HUES48 (cell line): ENCODE data around the gene DCUN1D2.

Experiments used
- H3K27ac ChIP-seq: one replicate; pipeline ENCODE4 v1.7.0; 2013; ENCODE audit warnings: low read depth, low read length, inconsistent platforms
- H3K27me3 ChIP-seq: 2 replicates; pipeline ENCODE4 v1.6.1; 2013; ENCODE audit warnings: mild to moderate bottlenecking, low read length; ENCODE audit not compliant: control insufficient read depth, insufficient read depth
- H3K36me3 ChIP-seq: 2 replicates; pipeline ENCODE4 v1.6.1; 2013; ENCODE audit warnings: low read length; ENCODE audit not compliant: control insufficient read depth, insufficient read depth
- H3K4me1 ChIP-seq: 2 replicates; pipeline ENCODE4 v1.6.1; 2013; ENCODE audit warnings: mild to moderate bottlenecking, low read length; ENCODE audit not compliant: control insufficient read depth, insufficient read depth
- H3K4me3 ChIP-seq: 2 replicates; pipeline ENCODE4 v1.5.1; 2013; ENCODE audit warnings: mild to moderate bottlenecking, low read depth, low read length
- H3K9ac ChIP-seq: 2 replicates; pipeline ENCODE4 v1.6.1; 2013; ENCODE audit warnings: mild to moderate bottlenecking, low read depth, low read length, moderate library complexity
- H3K9me3 ChIP-seq: 2 replicates; pipeline ENCODE4 v1.6.1; 2013; ENCODE audit warnings: low read length; ENCODE audit not compliant: control insufficient read depth, insufficient read depth

Gene DCUN1D2

GRCh38 chr13:113461022-113461751 is 29.3 kb downstream of the DCUN1D2 start:
- H3K9ac ChIP-seq: no peak overlapping the region
- 0 out of 2 replicates have a peak, but pooled peaks cover 4% of the 10 kb centered on the region for H3K4me1 ChIP-seq
- H3K9me3 ChIP-seq: no peaks in the 10 kb centered on the region
- H3K27ac ChIP-seq: no peak overlapping the region
- H3K36me3 ChIP-seq: peaks cover 92% of the 10 kb centered on the region
- no peak overlapping the region for H3K4me3 ChIP-seq
- no peaks in the 10 kb centered on the region for H3K27me3 ChIP-seq

GRCh38 chr13:113460599-113460998 is 29.9 kb downstream of the DCUN1D2 start:
- no peak overlapping the region for H3K4me3 ChIP-seq
- no peak overlapping the region for H3K9ac ChIP-seq
- 0 out of 2 replicates have a peak, but pooled peaks cover 4% of the 10 kb centered on the region for H3K4me1 ChIP-seq
- H3K36me3 ChIP-seq: peaks cover 92% of the 10 kb centered on the region
- no peaks in the 10 kb centered on the region for H3K9me3 ChIP-seq
- H3K27me3 ChIP-seq: no peaks in the 10 kb centered on the region
- H3K27ac ChIP-seq: no peak overlapping the region

- Histone ChIP-seq H3K27ac (no peak overlapping the region), H3K9ac (no peak overlapping the region), H3K4me1 (0 out of 2 replicates have a peak, but pooled peaks cover 4% of the 10 kb centered on the region), H3K9me3 (no peaks in the 10 kb centered on the region), H3K36me3 (peaks cover 92% of the 10 kb centered on the region), H3K27me3 (no peaks in the 10 kb centered on the region), H3K4me3 (no peak overlapping the region)
Measured at GRCh38 chr13:113460064-113460555, 30.4 kb downstream of the DCUN1D2 start.

GRCh38 chr13:113458253-113459065 is 32.1 kb downstream of the DCUN1D2 start:
- no peak overlapping the region for H3K4me3 ChIP-seq
- H3K36me3 ChIP-seq: peaks cover 90% of the 10 kb centered on the region
- no peaks in the 10 kb centered on the region for H3K27me3 ChIP-seq
- no peaks in the 10 kb centered on the region for H3K9me3 ChIP-seq
- H3K4me1 ChIP-seq: 0 out of 2 replicates have a peak, but pooled peaks cover 4% of the 10 kb centered on the region
- H3K9ac ChIP-seq: no peak overlapping the region
- peak overlapping the region; percentile 4 for H3K27ac ChIP-seq

GRCh38 chr13:113457510-113457909 is 33.0 kb downstream of the DCUN1D2 start:
- Histone ChIP-seq H3K36me3 (peaks cover 89% of the 10 kb centered on the region), H3K27ac (peak overlapping the region; percentile 4), H3K9me3 (no peaks in the 10 kb centered on the region), H3K4me3 (no peak overlapping the region), H3K4me1 (0 out of 2 replicates have a peak, but pooled peaks cover 4% of the 10 kb centered on the region), H3K27me3 (no peaks in the 10 kb centered on the region), H3K9ac (no peak overlapping the region)

GRCh38 chr13:113456116-113456702 is 34.3 kb downstream of the DCUN1D2 start:
- Histone ChIP-seq H3K9me3 (no peaks in the 10 kb centered on the region), H3K36me3 (peaks cover 83% of the 10 kb centered on the region), H3K27me3 (no peaks in the 10 kb centered on the region), H3K4me3 (no peak overlapping the region), H3K9ac (no peak overlapping the region), H3K27ac (no peak overlapping the region), H3K4me1 (0 out of 2 replicates have a peak, but pooled peaks cover 4% of the 10 kb centered on the region)

- peaks cover 75% of the 10 kb centered on the region for H3K36me3 ChIP-seq
- H3K27ac ChIP-seq: no peak overlapping the region
- no peaks in the 10 kb centered on the region for H3K9me3 ChIP-seq
- 0 out of 2 replicates have a peak, but pooled peaks cover 4% of the 10 kb centered on the region for H3K4me1 ChIP-seq
- H3K4me3 ChIP-seq: no peak overlapping the region
- no peaks in the 10 kb centered on the region for H3K27me3 ChIP-seq
- no peak overlapping the region for H3K9ac ChIP-seq
Measured at GRCh38 chr13:113455384-113455783, 35.1 kb downstream of the DCUN1D2 start.

GRCh38 chr13:113454936-113455335 is 35.6 kb downstream of the DCUN1D2 start:
- no peaks in the 10 kb centered on the region for H3K27me3 ChIP-seq
- 0 out of 2 replicates have a peak, but pooled peaks cover 4% of the 10 kb centered on the region for H3K4me1 ChIP-seq
- H3K4me3 ChIP-seq: no peak overlapping the region
- H3K9me3 ChIP-seq: no peaks in the 10 kb centered on the region
- H3K36me3 ChIP-seq: peaks cover 70% of the 10 kb centered on the region
- no peak overlapping the region for H3K27ac ChIP-seq
- no peak overlapping the region for H3K9ac ChIP-seq

- Histone ChIP-seq H3K4me3 (no peak within 1 kb of the TSS), H3K27ac (no peak within 1 kb of the TSS), H3K36me3 (peaks cover 53% of the 10 kb centered on the region), H3K9ac (no peak within 1 kb of the TSS), H3K4me1 (0 out of 2 replicates have a peak, but pooled peaks cover 4% of the 10 kb centered on the region), H3K9me3 (no peaks in the 10 kb centered on the region), H3K27me3 (no peaks in the 10 kb centered on the region)
Measured at GRCh38 chr13:113452942-113453901, 37.3 kb downstream of the DCUN1D2 start, which contains the start of gene ADPRHL1. Gene ADPRHL1, minus strand, starts transcription at chr13:113453488. Its CDS starts 51 bp downstream, at chr13:113453437.

- no peaks in the 10 kb centered on the region for H3K9me3 ChIP-seq
- no peak overlapping the region for H3K4me3 ChIP-seq
- peaks cover 46% of the 10 kb centered on the region for H3K36me3 ChIP-seq
- H3K27me3 ChIP-seq: no peaks in the 10 kb centered on the region
- no peak overlapping the region for H3K27ac ChIP-seq
- H3K4me1 ChIP-seq: no peaks in the 10 kb centered on the region
- no peak overlapping the region for H3K9ac ChIP-seq
Measured at GRCh38 chr13:113452466-113452865, 38.0 kb downstream of the DCUN1D2 start.
